Measurements from ENCODE around the gene CNGA3.

Gene CNGA3

GRCh38 chr2:98367721-98368120, 21.5 kb downstream of the CNGA3 start (continued):
- TF ChIP-seq ZNF830 (tag by site-specific recombination; IDR thresholded peaks at IDR 0.05; ENCODE audit: low read depth), result no peak

- TF ChIP-seq ZNF549 (tag by site-specific recombination; IDR thresholded peaks at IDR 0.05) (no peak), ZBTB49 (tag by site-specific recombination; IDR thresholded peaks at IDR 0.05; ENCODE audit: low read depth) (no peak), ZNF48 (tag by site-specific recombination; IDR thresholded peaks at IDR 0.05) (no peak), ZNF830 (tag by site-specific recombination; IDR thresholded peaks at IDR 0.05; ENCODE audit: low read depth) (no peak), ZNF677 (tag by site-specific recombination; IDR thresholded peaks at IDR 0.05) (no peak), ZSCAN18 (tag by site-specific recombination; IDR thresholded peaks at IDR 0.05) (no peak), ZNF391 (tag by site-specific recombination; IDR thresholded peaks at IDR 0.05; ENCODE audit: borderline replicate concordance, low read depth) (no peak), ZNF18 (tag by site-specific recombination; IDR thresholded peaks at IDR 0.05) (no peak), ZNF560 (tag by site-specific recombination; IDR thresholded peaks at IDR 0.05; ENCODE audit: borderline replicate concordance) (no peak), AEBP2 (tag by site-specific recombination; IDR thresholded peaks at IDR 0.05; ENCODE audit: borderline replicate concordance) (no peak), ZNF704 (tag by site-specific recombination; IDR thresholded peaks at IDR 0.05) (no peak), ZNF660 (tag by site-specific recombination; IDR thresholded peaks at IDR 0.05) (no peak), ZNF394 (tag by site-specific recombination; IDR thresholded peaks at IDR 0.05; ENCODE audit: borderline replicate concordance) (no peak), ZNF311 (tag by site-specific recombination; IDR thresholded peaks at IDR 0.05; ENCODE audit: borderline replicate concordance) (no peak), HOXC10 (CRISPR knock-in tag; IDR thresholded peaks at IDR 0.05) (no peak), ZNF747 (tag by site-specific recombination; IDR thresholded peaks at IDR 0.05) (no peak)
- ChIA-PET CTCF (no interaction called here), POLR2A (no interaction called here)
- Histone ChIP-seq H3K4me3 (ENCODE audit: low read depth, low read length) (no peak overlapping the region), H3K9me3 (ENCODE audit: control insufficient read depth, insufficient read depth, low read depth, low read length) (no peaks in the 10 kb centered on the region), H3K4me1 (ENCODE audit: control insufficient read depth, insufficient read depth, low read length) (no peaks in the 10 kb centered on the region), H3K36me3 (ENCODE audit: control insufficient read depth in 2 of 2, insufficient read depth in 1 of 2, low read length in 2 of 2) (no peaks in the 10 kb centered on the region), H3K27ac (ENCODE audit: extremely low read depth, low read depth, low read length) (no peak overlapping the region)
These were observed 23.5 kb downstream of the CNGA3 start for GRCh38 chr2:98369710-98370239.
